Measurements from ENCODE around the gene HOXA11.

The HOXA11 gene

DNA sequence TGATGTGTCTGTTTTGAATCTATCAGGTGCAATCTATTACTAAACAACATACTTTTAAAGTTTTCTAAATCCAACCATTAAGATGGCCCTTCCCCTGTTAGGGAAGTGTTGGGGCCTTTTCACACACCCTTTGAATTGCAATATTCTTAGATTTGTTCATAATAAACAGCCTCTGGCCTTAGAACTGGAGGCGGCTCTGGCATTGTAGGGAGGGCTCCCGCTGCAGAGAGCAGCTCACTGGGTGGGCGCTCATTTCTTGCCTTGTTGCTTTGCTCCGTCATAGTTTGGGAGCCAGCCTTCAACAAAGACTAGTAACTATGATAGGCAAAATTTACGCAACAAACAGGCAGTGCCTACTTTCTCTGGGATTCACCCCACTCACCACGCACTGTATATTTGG lies 6.7 kb downstream of the HOXA11 start:
- TF ChIP-seq, protein P1, sequence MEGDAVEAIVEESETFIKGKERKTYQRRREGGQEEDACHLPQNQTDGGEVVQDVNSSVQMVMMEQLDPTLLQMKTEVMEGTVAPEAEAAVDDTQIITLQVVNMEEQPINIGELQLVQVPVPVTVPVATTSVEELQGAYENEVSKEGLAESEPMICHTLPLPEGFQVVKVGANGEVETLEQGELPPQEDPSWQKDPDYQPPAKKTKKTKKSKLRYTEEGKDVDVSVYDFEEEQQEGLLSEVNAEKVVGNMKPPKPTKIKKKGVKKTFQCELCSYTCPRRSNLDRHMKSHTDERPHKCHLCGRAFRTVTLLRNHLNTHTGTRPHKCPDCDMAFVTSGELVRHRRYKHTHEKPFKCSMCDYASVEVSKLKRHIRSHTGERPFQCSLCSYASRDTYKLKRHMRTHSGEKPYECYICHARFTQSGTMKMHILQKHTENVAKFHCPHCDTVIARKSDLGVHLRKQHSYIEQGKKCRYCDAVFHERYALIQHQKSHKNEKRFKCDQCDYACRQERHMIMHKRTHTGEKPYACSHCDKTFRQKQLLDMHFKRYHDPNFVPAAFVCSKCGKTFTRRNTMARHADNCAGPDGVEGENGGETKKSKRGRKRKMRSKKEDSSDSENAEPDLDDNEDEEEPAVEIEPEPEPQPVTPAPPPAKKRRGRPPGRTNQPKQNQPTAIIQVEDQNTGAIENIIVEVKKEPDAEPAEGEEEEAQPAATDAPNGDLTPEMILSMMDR (IDR thresholded peaks at IDR 0.05; ENCODE audit: borderline replicate concordance, insufficient read depth, low read depth, low read length), result no peak
- H3K4me3 ChIP-seq (ENCODE audit: low read depth, low read length), result no peak overlapping the region

DNA sequence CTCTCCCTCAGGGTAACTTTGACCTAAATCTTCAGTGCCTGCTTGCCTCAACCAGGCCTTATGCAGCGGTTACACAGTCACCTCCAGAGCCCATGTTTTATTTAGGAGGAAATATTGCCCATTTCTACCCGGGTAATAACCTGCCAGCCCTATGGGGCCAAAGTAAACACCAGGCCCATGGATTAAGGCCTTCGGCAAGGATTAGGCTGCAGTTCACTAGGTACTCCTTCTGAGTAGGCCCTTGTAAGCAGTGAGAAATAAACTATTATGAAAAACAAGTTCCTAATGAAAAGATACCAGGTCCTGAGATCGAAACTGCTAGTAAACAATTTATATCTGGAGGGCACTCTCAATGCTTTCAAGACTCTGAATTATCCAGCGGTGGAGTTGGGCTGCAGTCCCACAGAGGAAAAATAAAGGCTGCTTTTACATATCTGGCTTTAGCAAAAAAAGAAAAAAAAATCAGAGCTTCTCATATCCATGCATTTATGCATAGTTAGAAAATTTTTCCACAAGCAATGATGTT lies 7.2 kb downstream of the HOXA11 start:
- H3K4me3 ChIP-seq (ENCODE audit: low read depth, low read length), result no peak overlapping the region
- TF ChIP-seq, protein P1 (IDR thresholded peaks at IDR 0.05; ENCODE audit: borderline replicate concordance, insufficient read depth, low read depth, low read length), result no peak

DNA sequence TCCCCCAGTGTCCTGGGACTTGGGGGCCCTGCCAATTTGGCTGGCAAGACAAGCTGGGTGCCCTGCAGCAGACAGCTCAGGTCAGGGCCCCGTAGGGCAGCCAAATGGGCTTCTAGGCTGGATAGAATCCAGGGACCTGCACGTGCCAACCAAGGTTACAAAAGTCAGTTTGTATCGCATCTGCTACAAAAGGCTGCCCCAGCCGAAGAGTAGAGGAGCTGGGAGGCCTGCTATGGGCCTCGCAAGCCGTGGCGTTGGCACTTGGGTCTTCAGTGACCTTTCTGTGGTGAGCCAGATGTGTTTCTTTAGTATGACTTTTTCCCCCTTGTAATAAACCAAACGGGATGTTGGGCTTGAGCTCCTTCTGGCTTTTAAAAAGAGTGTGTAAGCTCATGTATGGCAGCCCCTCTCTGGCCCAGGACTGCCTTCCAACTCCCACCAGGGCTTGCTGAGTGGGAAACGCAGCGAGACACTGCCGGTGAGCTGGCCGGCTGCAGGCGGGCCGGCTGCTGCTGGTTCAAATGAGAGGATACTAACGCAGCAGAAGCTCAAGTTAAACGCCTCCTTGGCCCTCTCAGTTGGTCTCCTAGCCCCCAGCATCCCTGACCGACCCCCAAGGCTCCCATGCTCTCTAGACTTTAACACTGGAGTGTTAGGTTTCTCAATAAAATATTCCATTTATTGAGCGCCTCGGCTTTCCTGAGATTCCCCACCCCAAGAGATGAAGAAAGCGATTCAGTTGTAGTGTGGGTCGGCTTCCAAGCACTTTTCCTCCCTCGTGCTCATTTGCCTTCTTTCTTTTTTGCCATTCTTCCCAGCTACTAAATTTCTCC lies 7.9 kb downstream of the HOXA11 start:
- H3K4me3 ChIP-seq (ENCODE audit: low read depth, low read length), result no peak overlapping the region
- TF ChIP-seq, protein P1 (IDR thresholded peaks at IDR 0.05; ENCODE audit: borderline replicate concordance, insufficient read depth, low read depth, low read length), result no peak

DNA sequence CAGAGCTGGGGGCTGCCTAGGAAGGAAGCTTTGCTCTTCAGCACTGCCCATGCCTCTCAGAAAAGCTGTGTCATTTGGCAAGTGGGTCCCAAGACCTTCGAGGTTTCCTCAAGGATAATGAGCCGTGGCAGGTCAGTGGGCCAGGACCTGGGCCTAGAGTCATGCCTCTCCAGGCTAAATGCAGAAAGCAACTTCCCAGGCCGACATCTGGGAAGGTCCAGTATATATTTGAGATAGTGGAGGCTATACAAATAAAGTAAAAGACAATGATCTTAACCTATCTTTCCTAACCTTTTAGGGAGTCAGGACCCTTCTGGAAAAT lies 8.5 kb downstream of the HOXA11 start:
- H3K4me3 ChIP-seq (ENCODE audit: low read depth, low read length), result no peak overlapping the region

DNA sequence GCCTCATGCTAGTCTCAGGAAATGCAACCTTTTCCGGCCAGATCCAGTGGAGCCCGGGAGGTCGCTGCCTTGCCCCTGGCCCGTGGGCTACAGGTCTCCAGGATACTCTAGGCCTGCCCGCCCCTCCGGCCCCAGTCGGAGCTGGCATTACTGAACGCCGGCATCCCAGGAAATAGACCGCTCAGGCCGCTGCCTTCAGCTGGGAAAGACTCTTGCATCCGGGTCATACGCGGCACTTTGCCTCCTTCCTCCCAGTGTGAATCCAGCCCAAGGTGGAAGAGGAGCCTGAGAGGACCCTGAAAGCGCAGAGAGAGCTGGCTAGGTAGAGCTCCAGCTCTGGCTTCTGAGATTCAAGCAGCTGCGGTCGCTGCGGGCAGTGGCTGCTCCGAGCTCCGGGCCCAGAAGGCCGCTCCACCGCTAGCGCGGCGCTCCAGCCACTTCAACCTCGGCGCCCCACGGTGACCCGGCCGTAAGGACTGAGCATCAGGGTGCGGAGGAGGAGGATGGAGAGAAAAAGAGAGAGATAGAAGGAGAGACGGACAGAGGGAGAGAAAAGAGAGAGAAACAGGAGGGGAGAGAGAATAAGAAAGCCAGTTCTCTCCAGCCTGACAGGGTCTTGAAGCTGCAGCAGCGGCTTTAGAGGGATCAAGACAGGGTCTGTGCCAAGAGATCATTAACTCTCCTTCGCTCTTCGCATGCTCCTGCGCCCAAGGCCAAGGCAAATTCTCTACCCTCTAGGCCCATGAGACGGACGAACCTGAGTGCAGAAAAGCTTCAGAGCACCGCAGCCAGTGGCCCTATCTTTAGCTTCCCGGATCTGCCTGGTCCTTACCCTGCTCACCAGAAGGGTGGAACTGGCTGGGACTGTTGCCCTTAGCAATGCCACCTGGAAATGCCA lies 9.2 kb downstream of the HOXA11 start:
- H3K4me3 ChIP-seq (ENCODE audit: low read depth, low read length), result no peak overlapping the region
- TF ChIP-seq, protein P1 (IDR thresholded peaks at IDR 0.05; ENCODE audit: borderline replicate concordance, insufficient read depth, low read depth, low read length), result no peak

More for the DNA sequence above, 8.5 kb downstream of the HOXA11 start:
- TF ChIP-seq, protein P1 (IDR thresholded peaks at IDR 0.05; ENCODE audit: borderline replicate concordance, insufficient read depth, low read depth, low read length), result no peak

DNA sequence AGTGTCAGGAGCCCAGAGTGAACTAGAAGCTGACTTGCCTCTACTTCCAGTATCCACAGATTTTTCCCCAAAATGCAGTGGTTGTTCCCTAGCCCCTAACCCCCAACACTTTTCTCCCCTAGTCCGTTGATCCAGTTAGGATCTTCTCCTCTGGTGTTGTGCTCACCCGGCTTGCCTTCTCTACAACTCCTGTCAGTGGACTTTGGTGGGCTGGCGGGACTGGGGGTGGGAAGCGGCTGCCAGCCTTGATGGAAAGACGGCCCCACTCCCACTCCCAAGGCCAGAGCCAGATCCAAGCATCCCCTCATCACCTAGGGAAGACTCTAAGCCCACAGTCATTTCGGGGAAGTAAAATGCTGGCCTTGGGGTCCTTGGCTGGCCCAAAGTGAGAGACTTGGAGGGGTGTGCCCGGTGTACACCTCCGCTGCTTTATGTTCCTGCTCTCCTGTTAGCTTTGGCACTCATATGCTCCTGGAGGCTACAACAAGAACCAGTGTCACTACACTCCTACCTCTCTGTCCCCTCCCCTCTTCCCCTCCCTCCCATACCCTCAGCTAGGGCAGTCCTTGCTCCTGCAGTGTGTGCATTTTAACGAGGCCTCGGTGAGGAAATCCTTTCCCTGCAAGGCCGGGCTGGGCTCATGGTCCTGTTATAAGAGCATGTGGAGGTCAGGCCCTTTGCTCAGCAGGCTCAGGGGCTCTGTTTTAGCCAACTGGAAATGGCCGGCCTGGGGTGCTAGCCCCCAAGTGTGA lies 10.0 kb downstream of the HOXA11 start:
- TF ChIP-seq, protein P1 (IDR thresholded peaks at IDR 0.05; ENCODE audit: borderline replicate concordance, insufficient read depth, low read depth, low read length), result no peak
- H3K4me3 ChIP-seq (ENCODE audit: low read depth, low read length), result no peak overlapping the region
